ENCODE measurements around the gene KRT23. TPM values are rescaled to one million over a fixed set of nuclear protein-coding genes. Genes with fewer than 3 reads are reported as not detected.

KRT23 gene
- total RNA-seq, 1 donor from 2014 or later: not detected

DNA sequence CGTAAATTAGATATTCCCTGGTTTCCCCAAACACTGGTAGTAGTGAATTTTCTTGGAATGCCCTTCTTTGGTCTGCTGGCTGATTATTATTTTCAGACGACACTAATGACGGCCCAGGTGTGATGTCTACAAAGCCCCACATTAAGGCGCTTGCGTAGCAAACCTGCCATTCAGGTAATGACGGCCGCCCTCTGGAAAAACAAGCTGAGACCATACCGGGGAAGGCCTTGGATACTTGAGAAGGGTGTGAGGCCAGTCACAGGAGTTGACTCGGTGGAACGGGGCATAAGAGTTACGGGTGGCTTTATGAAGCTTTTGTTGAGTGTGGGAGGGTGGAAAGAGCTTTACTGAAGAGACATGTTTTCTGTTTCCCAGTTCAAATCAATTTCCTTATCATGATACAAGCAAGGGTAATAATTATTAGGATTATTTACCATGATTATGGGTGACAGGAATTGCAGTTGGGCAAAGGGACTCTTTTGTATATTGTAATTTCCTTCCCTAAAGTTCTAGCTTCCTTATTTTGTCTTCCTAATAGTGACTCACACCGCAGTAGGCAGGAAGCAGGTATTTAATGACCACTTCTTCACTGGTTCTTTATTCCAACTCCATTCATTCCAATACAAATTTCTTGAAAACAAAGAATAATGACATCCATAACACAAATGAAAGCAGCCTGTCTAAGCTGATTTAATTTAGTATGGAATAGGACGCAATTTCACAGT is 24.8 kb downstream of the KRT23 start:
- intact Hi-C loops (cut with micrococcal nuclease): no loop called here

DNA sequence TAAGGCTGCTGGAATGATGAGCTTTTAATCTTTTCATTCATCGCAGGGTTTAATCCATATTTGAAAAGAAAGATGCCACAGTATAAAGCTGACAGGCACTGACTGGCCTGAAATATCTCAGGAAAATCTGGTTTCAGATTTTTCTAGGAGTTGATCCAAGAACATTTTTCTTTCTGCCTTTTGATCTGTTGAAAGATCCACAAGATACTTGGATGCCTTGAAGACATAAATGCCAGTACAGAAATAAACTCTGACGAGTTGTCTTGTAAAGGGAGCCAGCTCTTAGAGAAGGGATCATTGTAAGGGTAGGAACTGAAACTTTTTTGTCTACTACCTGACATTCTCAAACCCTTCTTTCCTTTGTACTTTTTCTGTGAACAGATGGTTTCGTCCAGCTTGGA is 27.0 kb downstream of the KRT23 start:
- intact Hi-C loops (cut with micrococcal nuclease): no loop called here

DNA sequence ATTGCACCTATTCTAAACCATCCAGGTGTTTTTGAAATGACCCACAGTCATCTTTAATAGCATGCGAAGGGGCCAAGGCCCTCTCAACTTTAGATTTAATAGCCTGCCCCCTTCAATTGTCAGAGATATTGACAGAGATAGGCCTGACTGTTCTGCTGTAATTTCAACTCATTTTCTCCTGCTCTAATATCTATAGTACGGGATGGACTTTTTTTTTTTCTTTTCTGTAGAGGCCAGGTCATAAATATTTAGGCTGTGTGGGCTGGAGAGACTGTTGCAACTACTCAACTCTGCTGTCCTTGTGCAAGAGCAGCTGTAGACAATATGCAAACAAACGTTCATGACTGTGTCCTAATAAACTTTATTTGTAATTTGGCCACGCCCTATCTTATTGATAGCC is 27.7 kb downstream of the KRT23 start:
- intact Hi-C loops (cut with micrococcal nuclease): loop anchor here (5.0 kb wide), 2 partner anchors 638 to 738 kb away; no protein-coding TSS in a partner anchor

DNA sequence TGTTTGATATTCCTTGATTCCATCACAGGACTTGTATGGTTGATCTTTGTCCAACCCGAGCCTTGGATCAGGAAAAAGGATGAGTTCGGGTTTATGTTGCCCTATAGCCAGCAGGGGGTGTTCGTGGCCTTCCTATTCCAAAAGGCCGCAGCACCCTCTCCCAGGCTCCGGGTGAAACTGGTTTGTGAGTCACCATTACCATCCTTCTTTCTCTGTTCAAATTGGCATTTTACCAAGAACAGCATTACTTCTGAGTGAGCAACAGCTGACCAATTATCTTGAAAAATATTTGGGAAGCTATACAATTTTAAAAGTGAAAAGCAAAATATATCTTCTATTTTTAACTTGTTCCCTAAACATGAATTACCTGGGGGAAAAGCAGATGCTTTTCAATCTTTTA is 28.1 kb downstream of the KRT23 start:
- intact Hi-C loops (cut with micrococcal nuclease): loop anchor here (5.0 kb wide), 2 partner anchors 638 to 738 kb away; no protein-coding TSS in a partner anchor

DNA sequence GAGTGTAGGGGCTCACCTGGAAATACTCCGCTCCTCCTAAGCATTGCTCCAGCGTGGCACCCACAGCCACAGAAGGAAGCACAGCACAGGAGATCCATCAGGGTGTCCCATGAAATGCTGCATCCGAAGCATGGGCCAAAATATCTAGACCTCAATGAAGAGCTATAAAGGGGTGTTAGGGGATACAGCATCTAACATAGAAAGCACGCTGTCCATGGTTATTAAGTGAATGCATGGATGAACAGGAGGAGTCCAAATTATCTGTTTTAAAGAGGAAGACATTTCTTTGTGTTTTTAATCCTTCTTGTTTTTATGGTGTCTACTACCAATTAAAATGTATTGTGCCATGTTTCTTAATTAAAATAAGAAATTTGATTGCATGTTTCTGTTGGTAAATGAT is 30.8 kb downstream of the KRT23 start:
- intact Hi-C loops (cut with micrococcal nuclease): loop anchor here (5.0 kb wide), 2 partner anchors 641 to 741 kb away; no protein-coding TSS in a partner anchor

DNA sequence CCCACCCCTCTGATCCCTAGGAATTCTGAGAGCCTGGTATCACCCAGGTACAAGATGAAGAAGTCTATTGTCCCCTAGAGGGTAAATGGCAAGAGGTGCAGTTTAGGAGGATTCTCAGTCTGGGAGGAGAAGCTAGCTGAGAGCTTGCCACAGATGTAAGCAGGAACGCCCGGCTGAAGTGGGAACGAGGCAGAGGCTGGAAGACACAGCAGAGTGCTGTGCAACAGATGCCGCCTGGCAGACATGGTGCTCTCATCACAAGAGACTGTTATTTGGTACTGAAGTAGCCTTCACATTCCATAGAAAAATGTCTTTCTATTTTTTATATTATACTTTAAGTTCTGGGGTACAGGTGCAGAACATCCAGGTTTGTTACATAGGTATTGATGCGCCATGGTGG is 32.1 kb downstream of the KRT23 start:
- intact Hi-C loops (cut with micrococcal nuclease): loop anchor here (5.0 kb wide), 2 partner anchors 642 to 742 kb away; no protein-coding TSS in a partner anchor

DNA sequence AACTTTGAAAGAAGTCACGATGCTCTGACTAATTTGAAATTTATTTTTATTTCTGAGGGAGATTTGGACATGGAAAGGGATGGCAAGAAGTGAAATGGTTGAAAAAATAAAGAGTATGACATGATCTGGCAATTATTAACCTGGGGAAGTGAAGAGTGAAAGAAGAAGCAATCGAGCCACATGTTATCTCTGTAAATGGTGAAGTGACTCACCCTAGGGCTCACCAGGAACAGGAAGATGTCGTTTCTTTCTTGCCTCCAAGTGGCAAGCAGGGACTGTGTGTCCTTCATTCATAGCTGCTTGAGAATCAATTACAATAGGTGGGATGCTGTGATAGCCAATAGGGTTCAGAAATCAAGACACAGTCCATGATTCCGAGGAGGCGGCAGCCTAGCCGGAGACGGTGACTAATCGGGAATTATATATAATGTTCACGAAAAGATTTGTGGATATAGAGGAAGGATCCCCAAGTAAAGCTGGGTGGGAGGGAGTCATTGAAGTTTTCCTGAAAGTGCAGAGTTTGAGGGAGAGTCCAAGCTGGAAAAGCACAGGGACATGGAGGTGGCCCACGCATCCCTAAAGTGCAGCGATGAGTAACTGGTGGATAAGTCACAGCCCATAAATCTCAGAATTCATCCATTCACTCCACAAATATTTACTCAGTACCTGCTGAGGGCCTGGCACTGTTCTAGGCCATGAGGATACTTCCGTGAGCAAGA is 34.2 kb downstream of the KRT23 start:
- intact Hi-C loops (cut with micrococcal nuclease): no loop called here

DNA sequence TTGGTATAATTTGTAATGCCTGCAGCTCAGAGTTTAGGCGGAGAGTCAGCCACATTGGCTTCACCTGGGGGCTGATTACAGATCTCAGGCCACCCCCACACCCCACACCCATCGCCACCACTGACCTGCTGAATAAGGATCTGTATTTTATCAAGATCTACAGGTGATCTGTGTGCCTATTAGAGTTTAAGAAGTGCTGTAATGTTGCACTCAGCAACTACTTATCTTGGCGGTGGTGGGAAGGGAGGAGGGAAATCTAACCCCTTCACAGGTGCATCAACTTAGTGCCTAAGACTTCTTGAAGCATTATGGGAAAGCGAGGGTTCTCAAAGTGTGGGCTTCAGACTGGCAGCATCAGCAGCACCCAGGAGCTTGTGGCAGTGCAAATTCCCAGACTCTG is 34.9 kb downstream of the KRT23 start:
- intact Hi-C loops (cut with micrococcal nuclease): no loop called here

DNA sequence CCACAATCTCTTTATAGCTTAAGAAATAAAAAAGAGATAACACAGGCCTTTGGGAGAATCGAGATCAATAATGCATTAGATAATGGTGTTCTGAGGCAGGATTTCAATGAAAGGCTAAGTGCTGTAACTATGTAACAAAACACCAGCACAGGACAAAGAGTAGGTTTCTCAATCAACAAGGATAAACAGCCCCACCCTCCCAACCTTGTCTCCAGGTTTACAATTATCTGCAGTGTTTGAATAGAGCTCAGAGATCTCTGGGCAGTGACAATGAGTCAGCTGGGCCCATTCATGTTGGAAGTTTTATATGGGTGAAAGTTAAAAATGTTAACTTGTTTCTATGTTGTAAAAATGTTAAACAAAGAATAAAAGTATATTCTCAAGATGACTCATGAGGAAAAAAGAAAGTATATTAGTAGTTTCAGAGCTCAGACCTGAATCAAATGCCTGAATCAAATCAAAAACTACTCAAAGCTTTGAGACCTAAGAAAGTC is 35.4 kb downstream of the KRT23 start:
- intact Hi-C loops (cut with micrococcal nuclease): no loop called here

DNA sequence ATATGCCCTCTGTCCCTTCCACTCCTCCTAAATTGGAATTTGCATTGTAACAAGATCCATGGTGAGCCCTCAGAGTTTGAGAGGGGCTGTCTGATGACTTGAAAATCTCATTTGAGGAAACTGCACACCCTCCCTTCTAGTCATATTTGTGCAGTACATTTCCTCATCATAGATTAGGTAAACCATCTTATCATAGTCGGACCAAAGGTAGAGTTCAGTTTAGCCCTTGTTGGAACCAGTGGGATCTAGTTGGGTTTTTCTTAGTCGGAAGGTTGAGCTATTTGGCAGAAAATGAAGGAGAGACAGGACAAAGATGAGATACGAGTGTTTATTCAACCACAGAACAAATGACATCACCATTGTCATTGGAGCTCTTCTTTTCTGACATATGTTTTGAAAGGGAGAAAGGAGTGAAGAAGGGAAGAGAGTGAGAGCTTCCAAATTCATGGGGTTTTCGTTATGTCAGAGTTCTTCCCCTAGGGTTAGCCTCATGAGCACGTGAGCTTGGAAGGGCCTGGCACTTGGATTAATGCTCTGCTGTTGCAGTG is 36.6 kb downstream of the KRT23 start:
- intact Hi-C loops (cut with micrococcal nuclease): no loop called here

DNA sequence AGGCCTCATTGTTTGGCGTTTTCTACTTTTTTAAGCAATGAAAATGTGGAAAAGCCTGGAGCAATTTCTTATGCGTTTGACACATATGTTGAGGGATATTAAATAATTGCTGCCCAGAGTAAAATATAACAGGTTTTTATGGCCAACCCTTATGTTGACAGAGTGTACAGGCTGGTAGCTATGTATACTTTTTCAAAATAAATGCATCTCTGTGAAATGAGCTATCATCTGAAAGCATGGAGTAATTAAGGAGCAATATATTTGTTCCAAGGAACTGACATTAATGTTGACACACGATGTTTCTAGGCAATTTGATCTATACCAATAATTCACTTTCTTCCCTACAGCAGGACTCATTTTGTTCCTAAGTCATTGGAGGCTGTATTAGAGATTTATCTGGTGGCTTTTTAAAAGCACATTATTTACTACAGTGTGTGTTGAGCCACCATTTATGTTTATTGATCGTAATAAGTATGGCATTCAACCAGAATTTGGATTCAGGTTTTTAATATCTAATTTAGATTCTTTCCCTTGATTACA is 40.5 kb downstream of the KRT23 start:
- intact Hi-C loops (cut with micrococcal nuclease): no loop called here

DNA sequence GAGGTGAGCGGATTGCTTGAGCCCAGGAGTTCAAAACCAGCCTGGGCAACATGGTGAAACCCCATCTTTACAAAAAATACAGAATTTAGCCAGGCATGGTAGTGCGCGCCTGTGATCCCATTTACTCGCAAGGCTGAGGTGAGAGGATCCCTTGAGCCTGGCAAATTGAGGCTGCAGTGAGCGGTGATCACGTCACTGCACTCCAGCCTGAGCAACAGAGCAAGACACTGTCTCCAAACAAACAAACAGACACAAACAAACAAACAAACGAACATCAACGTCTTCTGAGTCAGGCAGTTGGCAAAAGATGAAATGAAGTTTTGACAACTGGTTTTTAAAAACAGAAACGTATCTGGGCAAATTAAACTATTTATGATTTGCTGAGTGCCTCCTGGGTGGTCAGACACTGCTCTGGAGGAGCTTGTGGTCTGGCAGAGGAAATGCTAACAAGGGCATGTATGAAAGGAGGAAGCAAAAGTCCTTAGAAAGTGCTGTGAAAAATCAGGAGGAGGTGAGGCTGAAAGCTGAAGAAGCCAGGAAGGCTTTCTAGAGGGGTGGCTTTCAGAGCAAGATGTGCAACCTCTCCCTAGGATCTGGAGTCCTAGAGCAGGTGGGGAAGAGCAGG is 42.2 kb downstream of the KRT23 start:
- intact Hi-C loops (cut with micrococcal nuclease): no loop called here

DNA sequence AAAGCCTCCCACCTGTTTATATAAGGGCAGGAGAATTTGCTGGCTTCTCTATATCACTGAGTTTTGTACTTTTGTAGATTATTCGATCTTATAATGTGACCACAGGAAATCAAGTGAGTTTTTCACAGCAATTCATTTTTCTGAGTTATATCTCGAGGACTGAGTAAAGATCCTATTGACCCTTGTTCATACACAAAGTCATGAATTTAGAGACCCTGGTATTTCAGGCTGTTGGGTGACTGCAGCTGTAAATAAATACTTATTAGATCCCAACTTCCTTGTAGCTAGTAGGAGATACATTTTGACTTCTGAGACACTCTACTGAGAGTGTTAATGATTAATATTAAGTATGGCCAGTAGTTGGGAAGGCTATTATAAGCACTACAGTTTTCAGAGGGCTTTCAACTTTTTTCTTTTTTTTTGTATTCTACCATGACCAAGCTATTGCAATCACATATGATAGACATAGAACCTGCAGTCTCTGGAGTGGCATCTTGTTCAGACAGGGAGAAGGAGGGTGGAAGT is 49.2 kb downstream of the KRT23 start:
- intact Hi-C loops (cut with micrococcal nuclease): no loop called here

DNA sequence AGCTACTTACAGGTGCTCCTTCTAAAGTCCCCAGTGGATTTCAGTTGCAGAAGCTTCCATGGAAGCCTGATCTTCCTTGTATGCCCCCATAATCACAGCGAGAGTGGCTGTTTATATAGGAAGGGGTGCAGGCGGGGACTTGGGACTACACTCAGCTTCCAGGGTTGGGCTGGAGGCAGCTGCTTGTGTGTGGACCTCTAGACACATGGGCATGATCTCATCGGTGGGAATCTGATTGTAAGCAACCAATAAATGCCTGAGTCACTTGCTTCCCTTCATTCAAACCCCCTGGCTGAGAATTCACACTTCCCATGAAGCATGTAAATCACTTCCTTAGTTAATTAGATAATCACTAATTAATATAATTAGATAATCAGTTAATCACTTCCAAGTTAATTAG is 51.4 kb downstream of the KRT23 start:
- intact Hi-C loops (cut with micrococcal nuclease): no loop called here

DNA sequence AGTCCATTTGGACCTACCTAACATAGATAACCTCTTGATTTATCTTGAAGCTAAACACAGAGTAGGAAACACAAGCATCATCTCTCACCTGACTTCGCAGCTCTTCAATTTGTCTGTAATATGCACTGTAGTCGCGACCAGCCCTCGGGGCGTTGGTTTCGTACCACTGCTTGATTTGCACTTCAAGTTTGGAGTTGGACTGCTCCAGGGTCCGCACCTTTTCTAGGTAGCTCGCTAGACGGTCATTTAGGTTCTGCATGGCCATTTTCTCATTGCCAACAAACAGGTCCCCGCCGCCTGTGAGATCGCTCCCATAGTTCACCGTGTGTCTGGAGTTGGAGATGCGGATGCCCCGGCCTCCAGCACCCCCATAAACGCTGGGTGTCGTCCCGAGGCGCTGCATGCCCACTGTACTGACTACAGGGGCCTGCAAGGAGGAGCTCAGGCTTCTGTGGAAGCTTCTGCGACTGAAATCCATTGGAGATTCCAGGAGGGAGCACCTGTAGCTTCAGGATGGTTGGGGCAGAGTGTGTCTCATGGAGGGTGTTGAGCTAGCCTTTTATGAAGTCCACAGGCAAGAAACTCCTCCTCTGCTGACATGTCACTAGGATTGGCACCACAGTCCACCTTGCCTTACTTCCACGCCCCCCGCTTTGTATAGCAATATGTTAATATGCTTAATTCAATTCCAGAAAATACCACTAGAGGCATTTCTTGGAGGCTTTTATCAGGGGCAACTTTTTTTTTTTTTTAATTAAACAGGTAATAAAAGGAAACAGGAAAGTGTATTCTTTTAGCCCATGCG is 52.5 kb downstream of the KRT23 start, which contains the start of gene KRT20:
Gene KRT20 (minus strand): TSS at position 535 of the 805 bp plus-strand sequence. CDS start 57 bp downstream, at position 478.
- intact Hi-C loops (cut with micrococcal nuclease): no loop called here

DNA sequence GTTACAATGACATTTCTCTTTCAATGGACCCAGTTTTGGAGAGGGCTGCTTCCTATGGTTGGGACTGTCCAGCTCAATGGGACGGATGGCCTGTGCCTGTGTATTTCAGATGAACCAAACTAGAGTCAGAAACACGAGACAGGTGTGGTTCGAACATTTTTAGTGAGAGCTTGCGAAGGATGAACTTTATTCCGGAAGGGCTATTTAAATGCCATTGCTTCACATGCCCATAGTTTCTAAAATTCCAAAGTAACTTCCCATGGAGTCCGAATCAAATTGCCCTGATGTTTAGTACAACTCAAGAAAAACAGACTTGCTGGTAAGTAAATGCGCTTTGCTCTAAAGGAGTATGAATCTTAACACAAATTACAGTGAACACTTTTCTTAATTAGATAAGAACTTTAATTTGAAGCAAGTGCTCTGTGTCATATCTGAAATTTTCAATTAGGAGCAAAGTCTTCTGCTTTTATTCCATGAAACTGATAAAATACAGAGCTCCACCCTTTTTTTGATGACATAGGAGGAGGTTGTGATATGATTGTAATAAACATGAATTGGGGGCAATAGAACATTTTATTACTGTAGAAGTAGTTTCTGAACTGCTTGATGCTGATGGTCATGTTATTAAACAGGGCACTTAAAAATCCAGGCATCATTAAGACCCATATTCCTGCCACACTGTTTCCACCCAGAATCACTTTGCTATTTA is 53.7 kb downstream of the KRT23 start:
- intact Hi-C loops (cut with micrococcal nuclease): no loop called here

DNA sequence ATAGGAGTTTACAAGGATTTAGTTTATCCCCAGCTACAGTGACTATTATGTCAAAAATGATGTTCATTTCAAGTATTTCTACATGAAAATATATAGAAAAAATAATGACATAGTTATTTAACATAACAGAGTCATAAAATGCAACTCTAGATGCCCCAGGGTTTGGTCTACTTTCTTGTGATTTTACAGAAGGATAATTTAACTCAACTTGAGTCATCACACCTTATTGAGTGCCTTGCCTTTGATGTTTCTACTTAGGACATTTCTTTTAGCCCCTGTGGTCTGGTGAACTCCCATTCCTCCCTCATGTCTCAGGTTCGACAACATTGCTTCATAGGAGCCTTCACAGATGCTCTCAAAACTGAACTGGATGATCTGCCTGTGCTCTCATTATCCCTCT is 54.4 kb downstream of the KRT23 start:
- intact Hi-C loops (cut with micrococcal nuclease): no loop called here

DNA sequence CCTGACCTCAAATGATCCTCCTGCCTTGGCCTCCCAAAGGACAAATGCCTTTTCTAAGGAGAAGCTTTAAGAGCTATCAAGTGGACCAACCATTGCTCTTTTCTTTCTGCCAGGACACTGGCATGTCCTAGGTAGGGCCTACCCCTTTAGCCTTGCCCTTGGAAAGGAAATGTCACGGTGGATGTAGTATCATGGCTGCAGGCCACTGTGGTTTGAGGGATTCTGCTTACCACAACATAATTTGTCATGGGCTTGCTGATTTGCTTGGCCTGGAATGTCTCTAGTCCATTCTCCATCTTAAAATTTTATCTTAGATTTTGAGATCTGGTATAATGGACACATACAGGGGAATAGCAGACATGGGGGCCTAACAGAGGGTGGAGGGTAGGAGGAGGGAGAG is 58.4 kb downstream of the KRT23 start:
- intact Hi-C loops (cut with micrococcal nuclease): no loop called here

DNA sequence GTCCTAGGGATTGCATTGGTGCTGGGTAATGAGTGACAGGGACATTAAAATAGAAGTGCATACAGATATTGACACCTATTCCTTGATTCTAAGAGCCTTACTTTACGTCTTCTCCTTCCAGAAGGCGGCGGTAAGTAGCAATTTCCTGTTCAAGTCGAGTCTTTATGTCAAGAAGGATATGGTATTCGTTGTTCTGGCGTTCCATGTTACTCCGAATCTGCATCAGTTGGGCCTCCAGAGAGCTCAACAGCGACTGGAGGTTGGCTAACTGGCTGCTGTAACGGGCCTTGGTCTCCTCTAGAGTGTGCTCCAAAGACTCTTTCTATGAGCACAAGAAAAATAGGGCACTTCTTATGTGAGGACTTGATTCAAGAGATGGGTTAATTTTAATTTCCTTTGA is 59.4 kb downstream of the KRT23 start:
- intact Hi-C loops (cut with micrococcal nuclease): no loop called here

DNA sequence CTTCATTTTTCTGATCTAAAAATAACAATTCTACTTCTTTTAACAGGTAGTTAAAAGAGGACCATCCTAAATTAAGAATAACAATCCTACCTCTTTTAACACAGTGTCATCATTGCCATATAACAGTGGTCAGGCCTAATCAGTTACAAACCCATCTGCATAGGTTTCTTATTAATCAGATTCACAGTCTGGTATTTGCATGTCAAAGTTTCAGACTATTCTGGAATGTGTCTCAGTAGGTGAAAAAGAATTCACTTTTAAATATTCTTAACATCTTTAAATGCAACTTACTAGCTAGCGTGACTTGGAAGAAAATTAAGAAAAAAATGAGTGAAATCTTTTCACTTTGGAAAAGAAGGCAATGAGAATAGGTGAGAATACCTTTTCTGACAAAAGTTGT is 63.6 kb downstream of the KRT23 start:
- intact Hi-C loops (cut with micrococcal nuclease): no loop called here
